ENCODE data around the gene BOD1. TPM values are rescaled to one million over a fixed set of nuclear protein-coding genes. Genes with fewer than 3 reads are reported as not detected.

Gene BOD1
- total and polyA plus RNA-seq, 2 donors (not counting 3 experiments of a cell fraction or from before 2014, with no cell fraction given): 57.6 to 62.4 TPM

GRCh38 chr5:173623296-173623771 is 6.9 kb upstream of the BOD1 start:
- H4K20me1 ChIP-seq (replicated peaks; ENCODE audit: control insufficient read depth, extremely low read depth, insufficient read depth, low read length): no peaks in the 10 kb centered on the region
- H3K4me3 ChIP-seq (replicated peaks in 1 of 3; ENCODE audit: insufficient read depth in 1 of 3, low read depth in 1 of 3, low read length in 3 of 3): no peak overlapping the region
- BruUV-seq (replicated peaks): no TSS peak
- intact Hi-C loops (cut with micrococcal nuclease) (no loop called here), dilution Hi-C loops (cut with MboI; ENCODE audit: extremely low pct_ligation_motif_present, low sequenced_read_pairs) (no loop called here)
- CTCF ChIA-PET: interaction anchor here (1.1 to 3.5 kb wide), 4 partner anchors 141 to 688 kb away, joined by 3 to 28 read pairs (median 5); no protein-coding TSS in a partner anchor
- no peaks in the 10 kb centered on the region for H3K9me3 ChIP-seq (replicated peaks; ENCODE audit: control insufficient read depth, insufficient read depth, low read length)
- DNase-seq (ENCODE audit: low read depth, low spot score): no peak
- H3K36me3 ChIP-seq (ENCODE audit: control insufficient read depth in 2 of 2, extremely low read depth in 1 of 2, insufficient read depth in 2 of 2, low read length in 2 of 2): no peaks in the 10 kb centered on the region
- no peak for TF ChIP-seq MAX (IDR thresholded peaks at IDR 0.05; ENCODE audit: insufficient read depth, insufficient read length)
- no peaks in the 10 kb centered on the region for H3K4me1 ChIP-seq (ENCODE audit: control insufficient read depth, extremely low read depth, insufficient read depth, low read length)
- no peaks in the 10 kb centered on the region for H3K79me2 ChIP-seq (ENCODE audit: control insufficient read depth, insufficient read depth, low read length)
- POLR2A ChIA-PET: no interaction called here
- H3K9me1 ChIP-seq (replicated peaks; ENCODE audit: control insufficient read depth, extremely low read depth, insufficient read depth, low read length): no peaks in the 10 kb centered on the region
- H3K4me2 ChIP-seq (ENCODE audit: insufficient read depth, low read length): no peak overlapping the region
- H2AFZ ChIP-seq (ENCODE audit: low read depth, low read length): no peak overlapping the region
- FAIRE-seq: no peak
- H3K27ac ChIP-seq (ENCODE audit: insufficient read depth, low read depth, low read length): no peak overlapping the region
- H3K27me3 ChIP-seq (ENCODE audit: control insufficient read depth in 2 of 2, insufficient read depth in 2 of 2, low read length in 2 of 2): peaks cover 3 to 5% of the 10 kb centered on the region in 2 experiments
- H3K9ac ChIP-seq (replicated peaks; ENCODE audit: extremely low read depth, insufficient read depth, low read length): no peak overlapping the region

GRCh38 chr5:173622183-173623047 is 6.0 kb upstream of the BOD1 start:
- Histone ChIP-seq H3K36me3 (ENCODE audit: control insufficient read depth in 2 of 2, extremely low read depth in 1 of 2, insufficient read depth in 2 of 2, low read length in 2 of 2) (no peaks in the 10 kb centered on the region), H3K27me3 (ENCODE audit: control insufficient read depth in 2 of 2, insufficient read depth in 2 of 2, low read length in 2 of 2) (peaks cover 0 to 2% of the 10 kb centered on the region in 2 experiments), H3K4me3 (replicated peaks in 1 of 3; ENCODE audit: insufficient read depth in 1 of 3, low read depth in 1 of 3, low read length in 3 of 3) (no peak overlapping the region), H4K20me1 (replicated peaks; ENCODE audit: control insufficient read depth, extremely low read depth, insufficient read depth, low read length) (no peaks in the 10 kb centered on the region), H3K79me2 (ENCODE audit: control insufficient read depth, insufficient read depth, low read length) (no peaks in the 10 kb centered on the region), H3K4me1 (ENCODE audit: control insufficient read depth, extremely low read depth, insufficient read depth, low read length) (no peaks in the 10 kb centered on the region), H2AFZ (ENCODE audit: low read depth, low read length) (no peak overlapping the region), H3K9me1 (replicated peaks; ENCODE audit: control insufficient read depth, extremely low read depth, insufficient read depth, low read length) (no peaks in the 10 kb centered on the region), H3K27ac (ENCODE audit: insufficient read depth, low read depth, low read length) (no peak overlapping the region), H3K4me2 (ENCODE audit: insufficient read depth, low read length) (no peak overlapping the region), H3K9ac (replicated peaks; ENCODE audit: extremely low read depth, insufficient read depth, low read length) (no peak overlapping the region), H3K9me3 (replicated peaks; ENCODE audit: control insufficient read depth, insufficient read depth, low read length) (no peaks in the 10 kb centered on the region)
- no peak for DNase-seq (ENCODE audit: low read depth, low spot score)
- ChIA-PET POLR2A (no interaction called here), CTCF (interaction anchor here (1.2 to 8.0 kb wide), 5 partner anchors 142 to 351 kb away, joined by 3 to 150 read pairs (median 7); no protein-coding TSS in a partner anchor)
- no peak for FAIRE-seq
- dilution Hi-C loops (cut with MboI; ENCODE audit: extremely low pct_ligation_motif_present, low sequenced_read_pairs): no loop called here
- no TSS peak for BruUV-seq (replicated peaks)
- intact Hi-C loops (cut with micrococcal nuclease): no loop called here
- no peak for TF ChIP-seq EZH2 (IDR thresholded peaks at IDR 0.05; ENCODE audit: borderline replicate concordance, low read depth, low read length, severe bottlenecking)
- no peak for TF ChIP-seq MAX (IDR thresholded peaks at IDR 0.05; ENCODE audit: insufficient read depth, insufficient read length)
- TF ChIP-seq GATA2 (IDR thresholded peaks at IDR 0.05; ENCODE audit: insufficient read depth, insufficient read length, low read depth, low read length): no peak
- no peak for TF ChIP-seq MYC (IDR thresholded peaks at IDR 0.05; ENCODE audit: low read depth, low read length)
- TF ChIP-seq, protein P1, sequence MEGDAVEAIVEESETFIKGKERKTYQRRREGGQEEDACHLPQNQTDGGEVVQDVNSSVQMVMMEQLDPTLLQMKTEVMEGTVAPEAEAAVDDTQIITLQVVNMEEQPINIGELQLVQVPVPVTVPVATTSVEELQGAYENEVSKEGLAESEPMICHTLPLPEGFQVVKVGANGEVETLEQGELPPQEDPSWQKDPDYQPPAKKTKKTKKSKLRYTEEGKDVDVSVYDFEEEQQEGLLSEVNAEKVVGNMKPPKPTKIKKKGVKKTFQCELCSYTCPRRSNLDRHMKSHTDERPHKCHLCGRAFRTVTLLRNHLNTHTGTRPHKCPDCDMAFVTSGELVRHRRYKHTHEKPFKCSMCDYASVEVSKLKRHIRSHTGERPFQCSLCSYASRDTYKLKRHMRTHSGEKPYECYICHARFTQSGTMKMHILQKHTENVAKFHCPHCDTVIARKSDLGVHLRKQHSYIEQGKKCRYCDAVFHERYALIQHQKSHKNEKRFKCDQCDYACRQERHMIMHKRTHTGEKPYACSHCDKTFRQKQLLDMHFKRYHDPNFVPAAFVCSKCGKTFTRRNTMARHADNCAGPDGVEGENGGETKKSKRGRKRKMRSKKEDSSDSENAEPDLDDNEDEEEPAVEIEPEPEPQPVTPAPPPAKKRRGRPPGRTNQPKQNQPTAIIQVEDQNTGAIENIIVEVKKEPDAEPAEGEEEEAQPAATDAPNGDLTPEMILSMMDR (IDR thresholded peaks at IDR 0.05; ENCODE audit: extremely low read depth in 1 of 2, insufficient read depth in 1 of 2, low read depth in 1 of 2, low read length in 2 of 2): no peak
- TF ChIP-seq POLR2A (IDR thresholded peaks at IDR 0.05; ENCODE audit: low read depth, low read length): no peak
- no peak for TF ChIP-seq FOS (IDR thresholded peaks at IDR 0.05; ENCODE audit: borderline replicate concordance, insufficient read depth, low read length)
- TF ChIP-seq JUN (IDR thresholded peaks at IDR 0.05; ENCODE audit: borderline replicate concordance, insufficient read depth, insufficient read length, low read depth): no peak
- TF ChIP-seq POLR2AphosphoS5 (IDR thresholded peaks at IDR 0.05; ENCODE audit: insufficient read depth, low read depth, low read length): no peak

Data from endothelial cell of umbilical vein (primary cell).